ENCODE data around the gene OSGEP.

The OSGEP gene

DNA sequence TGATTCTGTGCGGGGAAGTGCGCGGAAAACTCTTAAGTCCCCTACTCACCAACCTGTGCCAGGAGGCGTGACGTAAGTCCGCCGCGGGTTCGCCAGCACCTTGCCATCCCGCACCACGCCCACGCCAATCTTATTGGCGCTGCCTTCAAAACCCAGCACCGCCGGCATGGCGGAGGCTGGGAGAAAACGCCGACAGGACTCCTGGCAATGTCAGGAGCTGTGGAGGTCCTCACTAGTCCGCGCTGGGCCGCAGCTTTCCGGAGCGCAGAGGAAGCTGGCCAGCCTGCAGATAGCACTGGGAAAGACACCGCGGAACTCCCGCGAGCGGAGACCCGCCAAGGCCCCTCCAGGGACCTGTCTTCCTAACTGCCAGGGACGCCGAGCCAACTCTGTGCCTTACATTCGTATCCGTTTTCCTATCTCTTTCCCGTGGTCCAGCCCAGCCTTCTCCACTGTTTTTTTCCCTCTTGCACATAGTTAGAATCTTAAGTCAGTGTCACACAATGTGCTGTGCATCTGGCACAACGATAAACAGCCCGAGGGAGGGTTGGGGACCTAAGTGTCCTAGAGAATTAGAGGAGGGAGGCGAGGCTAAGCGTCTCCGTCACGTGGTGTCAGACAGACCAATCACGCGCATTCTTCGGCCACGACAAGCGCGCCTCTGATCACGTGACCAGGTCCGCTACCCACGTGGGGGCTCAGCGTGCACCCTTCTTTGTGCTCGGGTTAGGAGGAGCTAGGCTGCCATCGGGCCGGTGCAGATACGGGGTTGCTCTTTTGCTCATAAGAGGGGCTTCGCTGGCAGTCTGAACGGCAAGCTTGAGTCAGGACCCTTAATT, at the start of gene OSGEP, which contains the start of gene APEX1:
Gene OSGEP, minus strand, starts transcription at position 297 of the 839 bp plus-strand sequence. Its CDS starts 129 bp downstream, at position 168.
Gene APEX1, plus strand, starts transcription at position 711 of the 839 bp plus-strand sequence. CDS start 420 bp downstream, outside the sequence.
- DNase-seq (ENCODE audit: low spot score) = peak; percentile 99

DNA sequence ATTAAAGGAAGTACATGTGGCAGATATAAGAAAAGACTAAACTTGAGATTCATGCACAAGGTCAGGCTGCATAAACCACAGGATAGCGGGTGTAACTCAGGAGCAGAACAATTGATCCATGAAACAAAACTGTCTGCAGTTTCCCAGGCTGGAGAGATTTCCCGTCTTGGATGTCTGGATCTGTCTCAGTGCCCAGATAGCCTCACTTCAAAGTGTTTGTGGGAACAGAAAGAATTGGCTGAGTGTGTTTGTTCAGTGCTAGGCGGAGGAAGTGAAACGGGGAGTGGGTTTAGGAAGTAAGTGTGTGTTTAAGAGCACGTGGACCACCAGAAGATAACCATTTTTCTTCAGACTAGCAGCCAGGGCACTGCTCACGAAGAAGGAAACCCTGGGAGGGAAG, 49.3 kb upstream of the OSGEP start:
- no peak for DNase-seq (ENCODE audit: low spot score)

DNA sequence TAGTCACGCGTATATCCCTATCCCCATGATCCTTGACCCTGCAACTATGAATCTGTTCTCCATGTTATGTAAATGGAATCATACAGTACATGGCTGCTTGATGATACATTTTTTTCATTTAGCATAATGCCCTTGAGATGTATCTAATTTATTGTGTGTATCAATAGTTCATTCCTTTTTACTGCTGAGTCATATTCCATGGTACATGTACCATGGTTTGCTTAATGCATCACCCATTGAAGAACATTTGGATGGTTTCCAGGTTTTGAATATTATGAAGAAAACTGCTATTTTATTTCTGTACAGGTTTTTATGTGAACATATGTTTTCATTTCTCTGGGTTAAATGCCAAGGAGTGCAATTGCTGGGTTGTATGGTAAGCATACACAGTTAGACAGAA, 46.7 kb upstream of the OSGEP start:
- peak; percentile 18 for DNase-seq (ENCODE audit: low spot score)

GRCh38 chr14:20499881-20500280, 45.3 kb upstream of the OSGEP start:
- DNase-seq (ENCODE audit: low spot score) = no peak

GRCh38 chr14:20499108-20499507, 44.5 kb upstream of the OSGEP start:
- no peak for DNase-seq (ENCODE audit: low spot score)

DNA sequence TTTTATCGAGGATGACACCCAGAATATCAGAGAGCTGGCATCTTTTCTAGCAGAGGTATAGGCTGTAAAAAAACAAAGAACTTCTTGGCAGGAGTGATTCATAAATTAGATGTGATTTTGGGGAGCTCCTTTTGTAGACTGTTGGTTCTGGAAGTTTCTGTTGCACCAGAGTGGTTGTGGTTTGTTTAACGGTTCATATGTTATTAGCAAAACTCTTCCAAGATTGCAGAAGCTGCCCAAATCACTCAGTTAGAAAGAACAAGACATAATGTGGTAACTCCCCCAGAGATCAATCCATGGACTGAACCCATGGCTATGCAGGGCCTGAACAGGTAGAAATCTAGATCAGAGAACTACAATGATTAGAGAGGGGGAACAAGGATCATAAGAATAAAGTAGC, 44.0 kb upstream of the OSGEP start:
- no peak for DNase-seq (ENCODE audit: low spot score)

DNA sequence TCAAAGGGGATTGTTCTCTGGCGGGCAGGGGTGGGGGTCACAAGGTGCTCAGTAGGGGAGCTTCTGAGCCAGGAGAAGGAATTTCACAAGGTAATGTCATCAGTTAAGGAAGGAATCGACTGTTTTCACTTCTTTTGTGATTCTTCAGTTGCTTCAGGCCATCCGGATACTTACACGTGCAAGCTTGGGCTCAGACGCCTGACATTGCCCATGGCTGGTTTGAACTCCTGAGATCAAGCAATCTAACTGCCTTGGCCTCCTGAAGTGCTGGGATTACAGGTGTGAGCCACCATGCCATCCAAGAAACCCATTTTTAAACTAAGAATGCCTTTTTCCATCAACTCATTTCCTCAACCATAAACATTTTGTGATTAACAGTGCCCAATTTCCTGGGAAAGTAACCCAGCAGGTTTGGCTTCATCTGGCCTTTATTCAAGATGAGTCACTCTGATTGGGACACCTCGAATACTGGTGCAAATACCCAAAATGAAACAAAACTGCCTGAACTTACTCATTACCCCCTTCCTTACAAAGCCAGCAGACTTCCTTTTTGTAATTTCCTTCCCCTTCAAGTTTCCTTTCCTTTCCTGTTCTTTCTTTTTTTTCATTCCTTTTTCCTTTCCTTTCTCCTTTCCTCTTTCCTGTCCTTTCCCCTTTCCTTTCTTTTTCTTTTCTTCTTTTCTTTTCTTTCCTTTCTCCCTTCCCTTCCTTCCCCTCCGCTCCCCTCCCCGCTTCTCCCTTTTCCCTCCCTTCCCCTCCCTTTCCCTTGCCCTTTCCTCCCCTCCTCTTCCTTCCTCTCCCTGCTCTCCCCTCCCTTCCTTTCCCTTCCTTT, 40.5 kb upstream of the OSGEP start:
- no peak for DNase-seq (ENCODE audit: low spot score)

DNA sequence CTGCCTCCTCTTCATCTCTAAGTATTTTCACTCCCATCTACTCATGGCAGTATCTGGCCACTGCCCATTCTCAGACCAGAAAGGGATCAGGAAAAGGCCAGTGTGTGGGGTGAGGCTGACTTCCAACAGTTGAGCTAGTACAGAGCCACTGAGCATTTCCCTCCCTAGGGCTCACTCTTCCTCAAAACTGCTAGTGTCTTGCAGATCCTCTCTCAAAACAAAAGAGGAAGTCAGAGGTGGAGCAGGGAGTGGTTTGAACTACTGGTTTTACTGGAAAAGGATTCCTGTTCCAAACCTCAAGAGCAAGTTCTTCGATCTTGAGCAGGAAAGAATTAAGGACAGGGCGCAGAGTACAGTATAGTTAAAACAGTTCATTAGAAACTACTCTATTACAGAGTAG, 39.0 kb upstream of the OSGEP start:
- no peak for DNase-seq (ENCODE audit: low spot score)

DNA sequence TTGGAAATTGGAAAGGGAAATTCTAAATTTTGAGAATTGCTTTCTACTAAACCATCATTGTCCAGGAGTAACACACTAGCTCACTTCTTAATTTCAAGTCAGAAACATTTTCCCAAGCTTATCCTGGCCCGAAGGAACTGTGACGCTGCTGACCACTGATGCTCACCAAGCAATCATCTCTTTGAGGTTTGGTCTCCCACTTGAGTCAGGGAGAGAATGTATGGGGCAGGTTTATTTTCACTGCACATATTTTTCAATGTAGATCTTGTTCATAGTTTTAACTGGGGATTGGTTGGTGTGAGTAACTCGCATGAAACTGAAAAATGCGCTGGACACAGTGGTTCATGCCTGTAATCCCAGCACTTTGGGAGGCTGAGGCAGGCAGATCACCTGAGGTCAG, 37.9 kb upstream of the OSGEP start:
- no peak for DNase-seq (ENCODE audit: low spot score)

- DNase-seq (ENCODE audit: low spot score) = no peak
Measured at GRCh38 chr14:20490563-20490962, 36.0 kb upstream of the OSGEP start.

GRCh38 chr14:20489093-20489994, 34.7 kb upstream of the OSGEP start:
- no peak for DNase-seq (ENCODE audit: low spot score)

DNA sequence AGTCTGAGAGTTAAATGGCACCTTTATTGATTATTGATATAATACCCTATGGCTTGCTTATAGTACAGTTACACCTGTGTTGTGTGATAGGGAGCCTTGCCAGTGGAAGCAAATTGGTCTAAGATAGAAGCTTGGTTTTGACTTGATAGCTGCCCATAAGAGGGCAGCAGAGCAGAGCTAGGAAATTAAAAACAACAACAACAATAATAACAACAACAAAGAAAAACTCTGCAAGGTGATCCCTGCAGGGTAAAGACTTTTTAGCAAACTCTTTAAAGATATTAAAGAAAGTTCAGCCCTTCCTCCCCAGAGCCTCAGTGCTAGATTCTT, 32.7 kb upstream of the OSGEP start:
- DNase-seq (ENCODE audit: low spot score) = peak; percentile 50

DNA sequence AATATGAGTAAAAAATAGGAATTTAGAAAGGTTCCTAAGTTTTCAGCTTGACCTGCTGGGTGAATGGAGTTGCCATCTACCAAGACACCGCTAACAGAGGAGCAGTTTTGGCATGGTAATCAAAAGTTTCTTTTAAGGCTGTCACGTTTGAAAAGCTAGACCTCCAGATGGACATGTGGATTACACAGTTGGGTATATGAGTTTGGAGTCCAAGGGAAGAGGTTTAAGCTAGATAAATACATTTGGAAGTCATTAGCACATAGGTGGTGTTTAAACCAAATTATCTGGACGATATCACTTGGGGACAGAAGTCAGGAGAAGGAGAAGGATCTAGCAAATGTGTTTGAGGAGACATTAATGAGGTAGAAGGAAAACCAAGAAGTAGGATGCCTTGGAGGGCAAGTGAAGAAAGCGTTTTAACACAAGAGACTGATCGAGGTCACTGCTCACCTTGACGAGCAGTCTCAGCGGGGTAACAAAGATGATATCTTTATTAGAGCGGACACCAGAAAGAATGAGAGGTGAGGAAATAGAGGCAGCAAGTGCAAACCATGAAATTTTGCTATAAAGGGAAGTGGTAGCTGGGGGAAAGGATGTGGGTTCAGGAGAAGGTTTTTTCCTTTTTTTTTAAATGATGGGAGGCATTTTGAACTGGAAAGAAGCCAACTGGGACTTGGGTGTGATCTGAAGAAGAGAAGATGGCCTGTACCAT, 32.2 kb upstream of the OSGEP start:
- DNase-seq (ENCODE audit: low spot score) = peak; percentile 62

DNA sequence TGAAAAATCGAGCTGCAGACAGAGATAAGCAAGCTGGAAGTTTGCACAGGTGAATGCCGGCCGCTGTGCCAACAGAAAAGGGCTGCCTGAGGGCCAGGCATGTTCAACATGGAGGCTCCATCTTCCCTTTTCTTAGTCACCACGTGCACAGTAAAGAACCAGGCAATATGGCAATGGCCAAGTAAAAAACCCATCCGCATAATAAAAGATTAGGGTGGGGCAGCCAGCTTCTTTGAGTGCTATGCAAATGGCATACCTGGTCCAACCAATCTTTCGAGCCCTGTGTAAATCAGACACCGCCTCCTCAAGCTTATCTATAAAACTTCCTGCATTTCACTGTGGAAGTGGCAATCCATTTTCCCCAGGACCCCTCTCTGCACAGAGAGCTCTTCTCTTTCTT, 31.3 kb upstream of the OSGEP start:
- no peak for DNase-seq (ENCODE audit: low spot score)

DNA sequence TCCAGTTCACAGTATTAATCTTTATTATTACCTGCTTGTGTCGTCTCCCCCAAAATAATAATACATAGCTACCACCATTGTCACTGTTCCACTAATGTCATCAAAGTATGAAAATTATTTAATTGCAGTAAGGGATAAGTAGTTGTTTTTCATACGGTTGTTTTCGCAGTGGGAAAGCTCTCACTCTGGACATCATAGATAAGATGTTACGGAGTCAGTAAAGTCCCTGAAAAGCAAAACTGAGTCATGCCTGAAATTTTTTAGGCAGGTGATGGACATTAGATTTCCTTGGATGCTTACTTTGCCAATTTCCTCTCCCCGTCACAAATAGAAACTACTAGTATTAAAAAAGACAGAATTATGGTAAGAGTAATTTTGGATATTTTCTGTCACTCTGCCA, 27.8 kb upstream of the OSGEP start:
- peak; percentile 91 for DNase-seq (ENCODE audit: low spot score)

DNA sequence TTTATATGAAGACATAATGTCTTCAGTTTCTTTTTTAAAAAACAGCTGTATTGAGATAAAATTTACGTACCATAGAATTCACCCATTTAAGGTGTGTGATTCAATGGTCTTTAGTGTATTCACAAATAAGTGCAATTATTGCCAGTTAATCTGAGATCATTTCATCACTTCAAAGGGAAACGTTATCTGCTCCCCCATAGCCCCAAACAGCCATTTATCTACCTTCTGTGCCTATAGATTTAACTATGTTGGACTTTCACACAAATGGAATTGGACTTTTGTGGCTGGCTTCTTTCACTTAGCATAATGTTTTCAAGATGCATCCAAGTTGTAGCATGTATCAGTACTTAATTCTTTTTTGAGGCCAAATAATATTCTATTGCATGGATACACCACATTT, 24.3 kb upstream of the OSGEP start:
- peak; percentile 50 for DNase-seq (ENCODE audit: low spot score)

- peak; percentile 90 for DNase-seq (ENCODE audit: low spot score)
Measured at GRCh38 chr14:20477211-20477876, 22.7 kb upstream of the OSGEP start.

DNA sequence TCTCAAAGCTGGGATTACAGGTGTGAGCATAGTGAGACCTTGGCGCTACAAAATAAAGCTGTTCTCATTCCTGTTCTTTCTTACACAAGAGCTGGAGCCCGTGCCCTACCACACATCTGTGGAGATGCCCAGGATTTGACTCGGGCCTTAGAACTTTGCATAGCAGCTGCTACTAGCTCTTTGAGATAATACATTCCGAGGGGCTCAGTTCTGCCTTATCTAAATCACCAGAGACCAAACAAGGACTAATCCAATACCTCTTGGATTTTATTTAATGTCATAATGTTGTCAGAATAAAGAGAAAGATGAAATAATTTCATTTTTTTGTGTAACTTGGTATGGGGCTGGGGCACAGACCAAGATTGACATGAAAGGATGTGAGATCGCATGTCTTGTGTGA, 22.2 kb upstream of the OSGEP start:
- DNase-seq (ENCODE audit: low spot score) = peak; percentile 73

- DNase-seq (ENCODE audit: low spot score) = peak; percentile 85
Measured at GRCh38 chr14:20472536-20473169, 18.0 kb upstream of the OSGEP start.

GRCh38 chr14:20470603-20470901, 15.9 kb upstream of the OSGEP start:
- peak; percentile 28 for DNase-seq (ENCODE audit: low spot score)

Data from hematopoietic multipotent progenitor cell treated with erythropoietin and hydrocortisone succinate and interleukin-3 and kit ligand, for 15 days (in vitro differentiated cells).